ENCODE results near the gene ASB14. TPM values are rescaled to one million over a fixed set of nuclear protein-coding genes. Genes with fewer than 3 reads are reported as not detected.
"Not testable (repeated sequence)": the region's sequence is repeated elsewhere in the genome, so short reads cannot be mapped to it uniquely, and the experiment has no call there.

ASB14 gene
- not detected for polyA plus RNA-seq (2013, experiment 1 of 2)
- not detected for polyA plus RNA-seq (2013, experiment 2 of 2)

DNA sequence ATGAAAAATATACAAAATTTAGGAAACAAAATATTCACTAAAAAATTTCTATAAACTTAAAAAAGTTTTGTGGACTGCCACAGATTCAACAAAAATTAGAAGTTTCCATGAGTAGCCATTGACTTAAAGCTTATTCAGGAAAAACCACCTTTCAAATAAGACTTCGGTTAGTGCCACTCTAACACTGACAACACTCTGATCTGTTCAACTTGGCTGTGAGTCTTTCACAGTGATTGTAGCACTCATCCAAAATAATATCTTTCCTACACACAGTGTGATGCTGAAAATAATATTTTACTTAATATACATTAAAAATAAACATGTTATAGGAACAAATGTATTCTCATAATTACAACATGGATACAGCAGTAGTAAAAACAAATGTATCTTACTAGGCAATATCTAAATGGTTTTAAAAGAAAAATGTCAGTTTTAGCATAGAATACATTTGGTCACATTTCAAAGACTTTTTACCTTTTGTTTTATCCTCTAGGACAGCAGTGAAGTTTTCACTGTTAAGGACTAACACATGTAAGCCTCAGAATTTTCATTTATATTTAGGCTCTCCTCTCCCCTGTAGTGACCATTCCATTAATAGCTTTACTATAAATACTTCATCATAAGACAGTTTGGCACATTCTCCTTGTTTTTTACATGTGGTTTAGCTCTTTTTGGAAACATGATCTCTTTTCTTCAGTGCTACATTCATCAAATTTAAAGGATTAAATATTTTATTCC is at the start of gene ASB14:
TSS of gene ASB14 (minus strand) at position 527 of the 738 bp plus-strand sequence. CDS start 652 bp downstream, outside the sequence.
- no peaks in the 10 kb centered on the region for H3K27me3 ChIP-seq (ENCODE audit: insufficient read depth, low read length)
- no peaks in the 10 kb centered on the region for H3K36me3 ChIP-seq (ENCODE audit: insufficient read depth, low read length)
- no peaks in the 10 kb centered on the region for H3K4me1 ChIP-seq (ENCODE audit: insufficient read depth, low read length)
- WGBS, result 98% methylated on average over 1 of the region's 1 CpG
- H3K4me3 ChIP-seq (ENCODE audit: low read length), result no peak within 1 kb of the TSS
- no peaks in the 10 kb centered on the region for H3K9me3 ChIP-seq (ENCODE audit: insufficient read depth, low read depth, low read length)
- H3K27ac ChIP-seq (ENCODE audit: low read depth, low read length), result no peak within 1 kb of the TSS
- H3K9ac ChIP-seq (ENCODE audit: low read depth, low read length), result no peak within 1 kb of the TSS

DNA sequence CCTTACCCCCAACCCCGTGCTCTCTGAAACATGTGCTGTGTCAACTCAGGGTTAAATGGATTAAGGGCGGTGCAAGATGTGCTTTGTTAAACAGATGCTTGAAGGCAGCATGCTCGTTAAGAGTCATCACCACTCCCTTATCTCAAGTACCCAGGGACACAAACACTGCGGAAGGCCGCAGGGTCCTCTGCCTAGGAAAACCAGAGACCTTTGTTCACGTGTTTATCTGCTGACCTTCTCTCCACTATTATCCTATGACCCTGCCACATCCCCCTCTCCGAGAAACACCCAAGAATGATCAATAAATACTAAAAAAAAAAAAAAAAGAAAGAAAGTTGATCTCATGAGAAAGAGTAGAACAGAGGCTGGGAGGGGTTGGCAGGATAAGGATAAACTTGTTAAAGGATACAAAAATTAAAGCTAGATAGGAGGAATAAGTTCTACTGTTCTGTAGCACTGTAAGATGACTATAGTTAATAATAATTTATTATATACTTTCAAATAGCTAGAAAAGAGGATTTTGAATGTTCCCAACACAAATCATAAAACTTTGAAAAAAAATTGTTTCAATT is 46.7 kb upstream of the ASB14 start:
- not testable (repeated sequence) for H3K9ac ChIP-seq (ENCODE audit: low read depth, low read length); H3K9me3 ChIP-seq (ENCODE audit: insufficient read depth, low read depth, low read length); H3K4me1 ChIP-seq (ENCODE audit: insufficient read depth, low read length); H3K4me3 ChIP-seq (ENCODE audit: low read length); H3K27ac ChIP-seq (ENCODE audit: low read depth, low read length); H3K27me3 ChIP-seq (ENCODE audit: insufficient read depth, low read length); H3K36me3 ChIP-seq (ENCODE audit: insufficient read depth, low read length)
- WGBS, result 64% methylated on average over 3 of the region's 7 CpGs

DNA sequence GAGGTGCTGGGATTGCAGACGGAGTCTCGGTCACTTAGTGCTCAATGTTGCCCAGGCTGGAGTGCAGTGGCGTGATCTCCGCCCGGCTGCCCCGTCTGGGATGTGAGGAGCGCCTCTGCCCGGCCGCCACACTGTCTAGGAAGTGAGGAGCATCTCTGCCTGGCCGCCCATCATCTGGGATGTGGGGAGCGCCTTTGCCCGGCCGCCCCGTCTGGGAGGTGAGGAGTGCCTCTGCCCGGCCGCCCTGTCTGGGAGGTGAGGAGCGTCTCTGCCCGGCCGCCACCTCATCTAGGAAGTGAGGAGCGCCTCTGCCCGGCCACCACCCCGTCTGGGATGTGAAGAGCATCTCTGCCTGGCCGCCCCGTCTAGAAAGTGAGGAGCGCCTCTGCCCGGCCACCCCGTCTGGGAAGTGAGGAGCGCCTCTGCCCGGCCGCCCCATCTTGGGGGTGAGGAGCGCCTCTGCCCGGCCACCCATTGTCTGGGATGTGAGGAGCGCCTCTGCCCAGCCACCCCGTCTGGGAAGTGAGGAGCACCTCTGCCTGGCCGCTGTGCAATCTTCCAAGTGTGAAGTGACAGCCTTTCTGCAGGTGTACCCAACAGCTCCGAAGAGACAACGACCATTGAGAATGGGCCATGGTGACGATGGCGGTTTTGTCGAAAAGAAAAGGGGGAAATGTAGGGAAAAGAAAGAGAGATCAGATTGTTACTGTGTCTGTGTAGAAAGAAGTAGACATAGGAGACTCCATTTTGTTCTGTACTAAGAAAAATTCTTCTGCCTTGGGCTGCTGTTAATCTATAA is 46.0 kb upstream of the ASB14 start:
- H3K4me1 ChIP-seq (ENCODE audit: insufficient read depth, low read length); H3K27ac ChIP-seq (ENCODE audit: low read depth, low read length); H3K27me3 ChIP-seq (ENCODE audit: insufficient read depth, low read length); H3K9me3 ChIP-seq (ENCODE audit: insufficient read depth, low read depth, low read length); H3K4me3 ChIP-seq (ENCODE audit: low read length); H3K9ac ChIP-seq (ENCODE audit: low read depth, low read length); H3K36me3 ChIP-seq (ENCODE audit: insufficient read depth, low read length): not testable (repeated sequence)
- WGBS, result 95% methylated on average over 40 of the region's 40 CpGs

DNA sequence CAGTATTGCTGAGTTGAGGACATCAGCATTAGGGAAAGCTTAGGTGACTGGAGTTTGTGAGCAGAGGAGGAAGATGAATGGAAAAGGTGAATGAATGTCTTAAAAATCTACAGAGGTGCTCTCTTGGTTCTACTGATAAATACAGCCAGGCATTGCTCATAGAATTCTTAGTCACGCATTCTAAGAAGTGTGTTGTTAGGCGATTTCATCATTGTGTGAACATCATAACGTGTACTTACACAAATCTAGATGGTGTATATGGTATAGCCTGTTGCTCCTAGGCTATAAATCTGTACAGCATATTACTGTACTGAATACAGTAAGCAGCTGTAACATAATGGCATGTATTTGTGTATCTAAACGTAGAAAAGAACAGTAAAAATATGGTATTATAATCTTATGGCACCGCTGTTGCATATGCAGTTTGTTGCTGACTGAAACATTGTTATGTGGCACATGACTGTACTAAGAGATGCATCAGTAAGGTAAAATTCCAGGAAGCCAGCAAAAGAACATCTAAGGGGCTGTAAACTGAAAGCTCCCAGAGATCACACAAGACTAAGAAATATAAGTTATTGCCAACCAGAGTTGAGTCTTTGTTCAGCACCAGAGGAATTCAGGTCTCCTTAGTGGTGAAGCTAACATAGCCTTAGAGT is 42.9 kb upstream of the ASB14 start:
- Histone ChIP-seq H3K9me3 (ENCODE audit: insufficient read depth, low read depth, low read length) (no peaks in the 10 kb centered on the region), H3K4me1 (ENCODE audit: insufficient read depth, low read length) (no peaks in the 10 kb centered on the region), H3K36me3 (ENCODE audit: insufficient read depth, low read length) (no peaks in the 10 kb centered on the region), H3K9ac (ENCODE audit: low read depth, low read length) (no peak overlapping the region), H3K27me3 (ENCODE audit: insufficient read depth, low read length) (no peaks in the 10 kb centered on the region), H3K27ac (ENCODE audit: low read depth, low read length) (no peak overlapping the region), H3K4me3 (ENCODE audit: low read length) (no peak overlapping the region)
- 94% methylated on average over 5 of the region's 5 CpGs for WGBS

DNA sequence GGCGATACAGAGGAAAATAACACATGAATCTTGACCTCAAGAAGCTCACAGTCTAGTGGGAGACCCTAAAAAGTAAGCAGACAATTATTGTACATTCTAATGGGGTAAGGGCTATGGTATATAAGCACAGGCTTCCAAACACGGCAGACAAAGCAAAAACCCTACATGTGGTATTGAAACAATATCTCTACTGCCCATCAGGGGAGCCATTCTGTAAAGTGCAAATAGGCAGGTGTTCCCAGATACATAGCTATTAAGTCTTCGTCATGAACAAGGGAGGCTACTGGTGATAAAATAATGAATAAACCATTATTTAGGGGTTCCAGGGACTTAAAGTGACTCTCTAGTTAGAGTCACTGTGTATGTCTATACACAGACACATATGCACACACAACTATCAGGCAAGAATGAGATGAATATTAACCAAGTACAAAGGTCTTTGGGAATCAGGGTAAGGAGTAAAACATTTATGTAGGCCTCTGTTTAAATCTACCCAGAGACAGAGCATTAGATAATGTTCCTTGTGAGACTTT is 38.7 kb upstream of the ASB14 start:
- WGBS, result 90% methylated on average over 3 of the region's 3 CpGs

DNA sequence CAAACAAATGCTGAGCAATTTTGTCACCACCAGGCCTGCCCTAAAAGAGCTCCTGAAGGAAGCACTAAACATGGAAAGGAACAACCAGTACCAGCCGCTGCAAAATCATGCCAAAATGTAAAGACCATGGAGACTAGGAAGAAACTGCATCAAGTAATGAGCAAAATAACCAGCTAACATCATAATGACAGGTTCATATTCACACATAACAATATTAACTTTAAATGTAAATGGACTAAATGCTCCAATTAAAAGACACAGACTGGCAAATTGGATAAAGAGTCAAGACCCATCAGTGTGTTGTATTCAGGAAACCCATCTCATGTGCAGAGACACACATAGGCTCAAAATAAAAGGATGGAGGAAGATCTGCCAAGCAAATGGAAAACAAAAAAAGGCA is 34.0 kb upstream of the ASB14 start:
- H3K27ac ChIP-seq (ENCODE audit: low read depth, low read length); H3K9ac ChIP-seq (ENCODE audit: low read depth, low read length); H3K4me3 ChIP-seq (ENCODE audit: low read length); H3K27me3 ChIP-seq (ENCODE audit: insufficient read depth, low read length); H3K4me1 ChIP-seq (ENCODE audit: insufficient read depth, low read length); H3K36me3 ChIP-seq (ENCODE audit: insufficient read depth, low read length): not testable (repeated sequence)
- peaks cover 13% of the 10 kb centered on the region for H3K9me3 ChIP-seq (ENCODE audit: insufficient read depth, low read depth, low read length)
- 100% methylated on average over 1 of the region's 1 CpG for WGBS

More for the DNA sequence above, 38.7 kb upstream of the ASB14 start:
- H3K9ac ChIP-seq (ENCODE audit: low read depth, low read length), result no peak overlapping the region
- H3K27me3 ChIP-seq (ENCODE audit: insufficient read depth, low read length), result no peaks in the 10 kb centered on the region
- H3K9me3 ChIP-seq (ENCODE audit: insufficient read depth, low read depth, low read length), result no peaks in the 10 kb centered on the region
- no peak overlapping the region for H3K27ac ChIP-seq (ENCODE audit: low read depth, low read length)
- no peaks in the 10 kb centered on the region for H3K4me1 ChIP-seq (ENCODE audit: insufficient read depth, low read length)
- no peaks in the 10 kb centered on the region for H3K36me3 ChIP-seq (ENCODE audit: insufficient read depth, low read length)
- no peak overlapping the region for H3K4me3 ChIP-seq (ENCODE audit: low read length)

DNA sequence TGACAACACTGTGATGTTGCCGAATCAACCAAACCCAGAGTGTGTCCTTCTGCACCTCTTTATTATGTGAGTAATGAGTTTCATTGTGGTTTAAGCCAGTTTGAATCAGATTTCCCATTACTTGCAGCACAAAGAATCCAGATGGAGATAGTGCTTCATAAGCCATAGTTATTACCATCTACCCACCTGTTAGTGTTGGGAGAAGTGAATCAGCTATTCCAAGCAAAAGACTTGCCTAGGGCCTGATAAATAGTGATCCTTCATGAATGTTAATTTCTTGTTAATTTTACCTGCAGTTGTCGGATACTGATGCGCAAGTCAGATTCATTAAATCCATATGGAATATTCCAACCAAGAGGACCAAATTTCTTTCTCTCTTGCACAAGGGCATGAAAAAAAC is 21.7 kb upstream of the ASB14 start:
- Histone ChIP-seq H3K9ac (ENCODE audit: low read depth, low read length) (no peak overlapping the region), H3K36me3 (ENCODE audit: insufficient read depth, low read length) (no peaks in the 10 kb centered on the region), H3K27me3 (ENCODE audit: insufficient read depth, low read length) (0 out of 2 replicates have a peak, but pooled peaks cover 3% of the 10 kb centered on the region), H3K27ac (ENCODE audit: low read depth, low read length) (no peak overlapping the region), H3K4me1 (ENCODE audit: insufficient read depth, low read length) (no peaks in the 10 kb centered on the region), H3K4me3 (ENCODE audit: low read length) (no peak overlapping the region), H3K9me3 (ENCODE audit: insufficient read depth, low read depth, low read length) (no peaks in the 10 kb centered on the region; the same call in 1 of the 2 replicates)
- 96% methylated on average over 3 of the region's 3 CpGs for WGBS

DNA sequence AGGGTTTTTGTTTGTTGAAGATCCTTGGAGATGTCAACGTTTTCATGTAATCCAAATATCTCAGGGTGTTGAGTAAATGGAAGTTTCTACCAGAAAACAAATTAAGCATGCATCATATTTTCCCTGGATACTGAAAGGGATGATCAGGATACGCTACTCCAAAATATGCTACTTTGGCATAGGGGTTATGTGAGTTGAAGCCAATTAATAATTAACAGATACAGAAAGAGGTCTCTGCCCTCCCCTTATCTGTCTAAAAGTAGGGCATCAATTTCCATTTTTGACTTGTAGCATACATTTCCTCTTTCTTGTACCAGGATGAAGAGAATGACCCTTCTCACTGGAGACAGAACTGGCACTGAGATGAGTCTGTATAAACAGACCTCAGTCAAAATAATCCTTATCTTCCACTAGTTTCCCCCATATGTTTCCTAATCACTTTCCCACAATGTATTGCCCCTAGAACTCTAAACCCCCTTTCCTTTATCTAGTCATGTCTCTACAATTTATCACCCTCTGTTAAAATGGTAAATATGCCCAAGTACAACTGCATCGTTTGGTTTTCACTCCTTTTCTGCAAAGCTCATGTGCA is 17.4 kb upstream of the ASB14 start:
- 0 out of 2 replicates have a peak, but pooled peaks cover 3% of the 10 kb centered on the region for H3K27me3 ChIP-seq (ENCODE audit: insufficient read depth, low read length)
- H3K27ac ChIP-seq (ENCODE audit: low read depth, low read length), result no peak overlapping the region
- no peaks in the 10 kb centered on the region for H3K36me3 ChIP-seq (ENCODE audit: insufficient read depth, low read length)
- H3K9me3 ChIP-seq (ENCODE audit: insufficient read depth, low read depth, low read length), result no peaks in the 10 kb centered on the region
- H3K9ac ChIP-seq (ENCODE audit: low read depth, low read length), result no peak overlapping the region
- H3K4me3 ChIP-seq (ENCODE audit: low read length), result no peak overlapping the region
- 78% methylated on average over 2 of the region's 3 CpGs for WGBS
- no peaks in the 10 kb centered on the region for H3K4me1 ChIP-seq (ENCODE audit: insufficient read depth, low read length)

DNA sequence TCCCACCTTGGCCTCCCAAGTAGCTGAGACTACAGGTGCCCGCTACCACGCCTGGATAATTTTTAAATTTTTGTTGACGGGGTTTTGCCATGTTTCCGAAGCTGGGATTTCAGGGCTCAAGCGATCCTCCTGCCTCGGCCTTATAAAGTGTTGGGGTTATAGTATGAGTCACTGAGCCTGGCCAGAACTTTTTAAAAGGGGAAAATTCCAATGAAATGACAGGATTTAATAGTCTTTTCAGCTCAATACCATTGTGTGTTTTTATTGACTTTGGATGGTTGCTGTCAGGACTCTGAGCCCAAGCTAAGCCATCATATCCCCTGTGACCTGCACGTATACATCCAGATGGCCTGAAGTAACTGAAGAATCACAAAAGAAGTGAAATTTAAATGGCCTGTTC is 11.0 kb upstream of the ASB14 start:
- WGBS, result 92% methylated on average over 7 of the region's 7 CpGs
- not testable (repeated sequence) for H3K9ac ChIP-seq (ENCODE audit: low read depth, low read length); H3K9me3 ChIP-seq (ENCODE audit: insufficient read depth, low read depth, low read length); H3K27me3 ChIP-seq (ENCODE audit: insufficient read depth, low read length); H3K36me3 ChIP-seq (ENCODE audit: insufficient read depth, low read length); H3K4me1 ChIP-seq (ENCODE audit: insufficient read depth, low read length); H3K27ac ChIP-seq (ENCODE audit: low read depth, low read length); H3K4me3 ChIP-seq (ENCODE audit: low read length)

DNA sequence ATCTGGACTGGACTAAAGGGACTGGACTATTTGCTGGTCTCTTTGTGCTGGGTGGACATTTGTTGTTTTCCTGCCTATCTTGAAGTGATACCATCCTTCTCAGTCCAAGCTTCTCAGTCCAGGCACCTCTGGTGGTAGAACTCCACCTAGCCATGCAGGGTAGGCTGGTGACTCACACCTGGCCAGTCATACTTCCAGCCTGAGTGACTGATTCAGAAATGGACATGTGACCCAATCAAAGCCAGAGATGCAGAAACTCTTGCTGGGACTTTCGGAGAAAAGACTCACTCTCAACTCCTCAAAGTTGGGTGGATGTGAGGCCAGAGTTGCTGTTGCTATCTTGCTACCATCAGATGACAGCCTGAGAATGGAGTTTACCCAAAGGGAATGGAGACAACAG is 5.6 kb upstream of the ASB14 start:
- Histone ChIP-seq H3K9me3 (ENCODE audit: insufficient read depth, low read depth, low read length) (no peaks in the 10 kb centered on the region), H3K9ac (ENCODE audit: low read depth, low read length) (no peak overlapping the region), H3K36me3 (ENCODE audit: insufficient read depth, low read length) (no peaks in the 10 kb centered on the region), H3K4me3 (ENCODE audit: low read length) (no peak overlapping the region), H3K27me3 (ENCODE audit: insufficient read depth, low read length) (no peaks in the 10 kb centered on the region), H3K27ac (ENCODE audit: low read depth, low read length) (no peak overlapping the region), H3K4me1 (ENCODE audit: insufficient read depth, low read length) (no peaks in the 10 kb centered on the region)
- 94% methylated on average over 1 of the region's 1 CpG for WGBS
